Measurements from ENCODE around the gene HOXB3.

The HOXB3 gene

GRCh38 chr17:48586355-48587258 is 3.4 kb downstream of the HOXB3 start:
- DNase-seq (ENCODE audit: low spot score) = no peak

GRCh38 chr17:48584223-48584741 is 5.8 kb downstream of the HOXB3 start:
- DNase-seq (ENCODE audit: low spot score) = no peak

DNA sequence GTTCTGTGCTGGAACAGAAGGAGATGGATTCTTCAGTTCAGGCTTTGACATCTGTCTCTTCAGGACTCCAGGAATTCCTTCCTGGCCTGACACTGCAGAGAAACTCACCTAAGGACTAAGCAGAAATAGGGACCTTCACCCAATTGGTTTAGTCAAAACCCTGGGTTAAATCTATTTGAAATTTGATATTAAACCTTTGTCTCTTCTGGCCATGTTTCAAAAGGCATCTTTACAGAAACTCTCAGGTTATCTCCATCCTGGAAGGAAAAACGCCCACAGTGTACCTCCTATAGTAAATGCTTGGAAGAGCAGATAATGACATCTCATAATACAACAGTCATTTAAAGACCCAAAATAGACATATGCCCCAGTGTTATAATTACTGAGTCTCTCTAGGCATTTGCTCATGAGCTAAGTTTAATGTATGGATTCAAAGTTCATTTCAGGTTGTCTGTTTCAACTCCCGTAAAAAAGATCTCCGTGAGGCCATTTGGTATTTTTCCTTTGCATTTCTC is 6.3 kb downstream of the HOXB3 start:
- DNase-seq (ENCODE audit: low spot score) = no peak

DNA sequence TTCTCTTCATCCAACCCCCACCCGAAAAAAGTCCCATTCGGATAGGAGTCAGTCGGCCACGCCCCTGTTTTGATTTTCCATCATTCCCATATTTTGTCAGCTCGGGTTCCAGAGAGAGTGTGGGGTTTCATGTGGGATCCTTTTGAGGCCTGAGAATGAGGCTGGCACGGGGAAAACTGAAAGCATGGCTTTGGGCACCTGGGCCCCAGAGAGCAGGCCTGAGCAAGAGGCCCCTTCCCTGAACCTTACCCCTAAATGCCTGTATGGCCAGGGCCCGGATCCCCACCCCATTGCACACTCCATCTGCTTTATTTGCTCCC is 7.3 kb downstream of the HOXB3 start:
- no peak for DNase-seq (ENCODE audit: low spot score)

DNA sequence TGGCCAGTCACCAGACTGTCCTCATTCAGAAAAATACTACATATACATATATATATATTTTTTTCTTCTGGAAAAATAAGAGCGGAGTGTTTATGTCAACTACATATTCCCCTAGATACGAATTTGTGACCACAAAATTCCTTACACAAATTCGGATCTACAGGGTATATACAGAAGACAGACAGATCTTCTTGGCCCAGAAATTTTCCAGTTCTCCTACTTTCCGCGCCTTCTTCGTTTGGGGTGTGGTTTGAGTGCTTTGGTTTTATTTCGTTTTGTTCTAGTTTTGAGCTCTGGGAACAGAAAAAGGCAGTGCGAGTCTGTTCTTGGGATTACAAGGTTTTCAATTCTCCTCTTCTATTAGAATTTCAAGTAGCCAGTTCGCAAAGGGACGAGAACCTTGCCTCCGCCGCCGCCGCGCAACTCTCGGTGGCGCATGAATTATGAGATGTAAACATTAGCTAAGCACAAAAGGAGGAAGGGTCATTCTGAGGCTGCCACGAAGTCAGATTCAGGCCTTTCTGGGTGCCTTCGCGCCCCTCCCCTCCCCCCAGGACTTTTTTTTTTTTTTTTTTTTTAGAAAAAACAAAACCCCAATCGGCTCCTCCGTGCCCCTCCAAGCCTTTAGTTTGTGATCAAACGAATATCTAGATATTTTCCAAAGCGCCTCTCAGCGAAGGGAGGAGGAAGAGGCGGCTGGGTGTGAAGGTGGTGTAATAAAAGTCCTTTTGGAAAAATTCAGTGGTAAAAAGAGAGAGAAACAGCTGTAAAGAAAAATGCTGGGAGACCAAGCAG is 10.1 kb downstream of the HOXB3 start:
- DNase-seq (ENCODE audit: low spot score) = no peak

DNA sequence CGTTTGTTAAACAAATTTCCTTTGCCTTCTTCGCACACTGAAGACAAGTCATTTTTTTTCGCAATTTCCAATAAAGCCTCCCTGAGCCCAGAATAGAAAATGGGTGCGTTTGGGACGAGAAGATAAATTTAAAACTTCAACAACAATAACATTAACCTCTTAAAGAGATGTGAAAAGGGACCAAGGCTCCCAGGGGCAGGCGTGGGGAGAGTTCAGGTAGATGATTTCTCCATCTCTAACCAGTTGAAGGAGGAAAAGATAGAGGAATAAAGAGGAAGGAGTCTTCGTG is 10.6 kb downstream of the HOXB3 start:
- no peak for DNase-seq (ENCODE audit: low spot score)

- no peak for DNase-seq (ENCODE audit: low spot score)
Measured at GRCh38 chr17:48578616-48579470, 11.2 kb downstream of the HOXB3 start.

GRCh38 chr17:48577946-48578615 is 12.0 kb downstream of the HOXB3 start, which contains the start of gene HOXB4:
HOXB4 (minus strand) TSS chr17:48578350; CDS start chr17:48578319, 31 bp downstream.
- DNase-seq (ENCODE audit: low spot score) = no peak

DNA sequence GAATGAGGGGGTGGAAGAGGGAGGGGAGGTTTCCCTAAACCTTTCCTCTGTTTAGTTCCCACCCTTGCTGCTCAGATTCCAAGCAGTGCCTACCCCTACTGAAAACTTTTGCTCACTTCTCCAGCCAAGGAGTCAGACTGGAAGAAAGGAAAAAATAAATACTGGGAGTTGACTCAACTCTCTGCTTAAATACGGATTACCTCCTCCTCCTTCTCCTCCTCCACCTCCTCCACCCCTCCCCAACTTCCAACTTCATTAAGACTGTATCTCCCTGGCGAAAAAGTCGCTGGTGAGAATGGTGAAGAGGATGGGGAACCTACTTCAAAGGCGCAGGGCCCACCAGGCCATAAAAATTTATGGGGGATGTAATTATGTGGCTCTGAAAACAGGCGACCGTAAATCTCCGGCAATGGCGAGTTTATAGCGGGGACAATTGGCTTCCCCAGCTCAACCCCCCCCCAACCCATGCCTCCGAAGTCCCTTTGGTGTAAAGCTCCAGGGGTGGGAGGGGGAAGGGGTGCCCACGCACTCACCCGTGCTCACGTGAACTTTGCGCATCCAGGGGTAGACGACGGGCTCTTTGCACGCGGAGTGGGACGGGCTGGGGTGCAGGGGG is 12.6 kb downstream of the HOXB3 start:
- no peak for DNase-seq (ENCODE audit: low spot score)

- DNase-seq (ENCODE audit: low spot score) = no peak
Measured at GRCh38 chr17:48576479-48577309, 13.3 kb downstream of the HOXB3 start.

DNA sequence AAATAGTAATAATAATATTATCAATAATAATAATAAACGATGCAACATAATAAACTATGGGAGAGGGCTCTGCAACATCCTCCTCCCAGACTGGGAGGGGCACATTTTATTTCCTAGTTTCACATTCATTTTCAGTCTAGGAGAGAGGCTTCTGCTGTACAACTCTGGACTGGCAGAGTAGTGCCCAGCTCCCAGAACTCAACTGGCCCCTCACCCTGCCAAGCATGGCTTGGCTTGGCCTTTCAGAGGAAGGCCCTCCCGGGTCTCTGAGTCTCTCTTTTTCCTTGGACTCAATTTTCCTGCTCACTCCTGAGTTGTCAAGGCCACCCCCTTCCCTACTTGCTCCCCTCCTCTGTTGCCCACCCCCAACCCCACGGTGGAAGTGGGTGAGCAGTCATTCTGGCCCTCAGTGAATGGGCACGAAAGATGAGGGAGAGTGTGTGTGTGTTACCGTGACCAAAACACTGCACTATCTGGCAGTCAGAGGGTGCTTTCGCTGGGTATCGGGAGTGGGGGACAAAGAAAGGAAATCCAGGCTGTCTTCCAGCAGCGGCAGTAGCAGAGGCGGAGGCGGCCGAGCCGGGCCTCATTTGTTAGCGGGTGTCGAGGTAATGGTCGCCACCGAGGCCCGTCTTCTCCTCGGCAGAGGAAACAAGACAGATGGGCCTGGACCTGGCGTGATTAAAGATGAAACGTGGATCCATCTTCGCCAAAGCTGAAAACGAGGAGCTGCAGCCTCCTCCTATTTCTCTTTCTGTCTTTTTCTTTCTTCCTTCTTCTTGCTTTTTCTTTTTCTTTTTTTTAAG is 14.2 kb downstream of the HOXB3 start:
- no peak for DNase-seq (ENCODE audit: low spot score)

DNA sequence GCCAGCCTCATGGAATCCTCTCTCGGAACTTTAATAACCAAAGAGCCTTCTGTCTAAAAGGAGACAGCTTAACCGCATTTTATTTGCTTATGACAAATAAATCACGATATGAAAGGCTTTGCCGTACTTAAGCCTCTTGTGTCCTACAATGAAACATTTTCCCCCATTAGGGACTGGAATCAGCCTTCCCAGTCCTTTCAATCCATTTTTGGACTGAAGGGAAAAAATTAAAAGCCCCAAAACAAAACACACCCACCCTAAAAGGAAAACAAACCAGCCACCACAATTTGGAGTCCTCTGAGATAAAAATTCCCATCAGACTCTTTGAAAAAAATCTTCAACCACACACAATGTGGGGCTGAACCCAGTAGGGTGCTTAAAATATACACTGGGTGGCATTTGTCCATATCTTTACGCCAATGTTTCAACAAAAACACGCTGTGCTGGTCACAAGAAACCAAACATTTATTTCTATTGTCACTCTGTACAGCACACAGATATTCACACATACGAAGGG is 14.9 kb downstream of the HOXB3 start:
- DNase-seq (ENCODE audit: low spot score) = no peak

DNA sequence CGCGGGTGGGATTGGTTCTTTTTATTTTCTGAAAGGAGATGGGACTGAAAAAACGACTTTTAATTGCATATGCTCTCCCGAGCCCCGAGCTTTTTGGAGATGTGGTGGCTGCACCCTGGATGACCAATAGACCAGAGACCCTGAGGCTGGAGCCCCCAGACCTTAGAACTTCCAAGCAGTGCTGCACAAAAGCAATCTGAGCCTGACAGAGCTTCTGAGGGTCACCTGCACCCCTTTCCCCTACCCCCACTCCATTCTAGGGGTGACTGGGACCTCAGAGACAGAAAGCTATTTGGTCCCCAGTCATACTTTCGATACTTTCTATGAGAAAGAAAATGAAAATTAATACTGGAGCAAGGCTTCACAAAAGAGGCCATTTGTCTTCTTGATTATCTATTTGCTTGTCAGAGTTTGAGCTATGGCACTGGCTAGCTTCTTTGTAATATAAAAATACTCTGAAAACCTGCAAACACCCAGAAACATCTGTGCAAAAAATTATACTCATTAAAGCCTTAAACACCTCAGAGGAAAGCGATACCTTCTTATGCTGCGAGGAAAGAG is 15.5 kb downstream of the HOXB3 start:
- DNase-seq (ENCODE audit: low spot score) = no peak

DNA sequence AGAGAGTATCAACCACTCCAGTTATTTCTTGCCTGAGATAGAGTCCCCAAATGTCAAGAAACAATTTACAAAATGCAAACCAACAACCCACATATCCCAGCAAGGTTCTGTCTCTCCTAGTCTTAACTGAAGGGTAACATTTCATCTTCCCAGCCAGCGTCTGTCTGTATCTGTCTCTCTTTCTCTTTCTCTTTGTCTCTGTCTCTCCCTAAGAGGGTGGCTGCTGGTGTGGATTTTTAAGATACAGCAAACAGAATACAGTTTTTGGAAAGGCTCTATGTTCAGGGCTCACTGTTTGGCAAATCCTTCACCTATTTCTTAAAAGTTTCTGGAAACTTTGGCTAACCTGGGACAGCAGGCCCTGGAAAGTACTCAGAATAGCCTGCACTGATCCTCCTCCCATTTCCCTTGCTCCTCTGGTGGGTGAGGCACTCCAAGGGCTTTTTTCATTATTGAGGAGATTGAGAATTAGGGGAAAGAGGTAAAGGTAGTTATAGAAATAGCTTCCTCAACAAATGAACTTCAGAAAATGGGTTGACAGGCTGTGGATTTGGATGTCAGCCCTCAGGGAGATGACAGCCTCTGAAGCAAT is 18.1 kb downstream of the HOXB3 start:
- DNase-seq (ENCODE audit: low spot score) = no peak

DNA sequence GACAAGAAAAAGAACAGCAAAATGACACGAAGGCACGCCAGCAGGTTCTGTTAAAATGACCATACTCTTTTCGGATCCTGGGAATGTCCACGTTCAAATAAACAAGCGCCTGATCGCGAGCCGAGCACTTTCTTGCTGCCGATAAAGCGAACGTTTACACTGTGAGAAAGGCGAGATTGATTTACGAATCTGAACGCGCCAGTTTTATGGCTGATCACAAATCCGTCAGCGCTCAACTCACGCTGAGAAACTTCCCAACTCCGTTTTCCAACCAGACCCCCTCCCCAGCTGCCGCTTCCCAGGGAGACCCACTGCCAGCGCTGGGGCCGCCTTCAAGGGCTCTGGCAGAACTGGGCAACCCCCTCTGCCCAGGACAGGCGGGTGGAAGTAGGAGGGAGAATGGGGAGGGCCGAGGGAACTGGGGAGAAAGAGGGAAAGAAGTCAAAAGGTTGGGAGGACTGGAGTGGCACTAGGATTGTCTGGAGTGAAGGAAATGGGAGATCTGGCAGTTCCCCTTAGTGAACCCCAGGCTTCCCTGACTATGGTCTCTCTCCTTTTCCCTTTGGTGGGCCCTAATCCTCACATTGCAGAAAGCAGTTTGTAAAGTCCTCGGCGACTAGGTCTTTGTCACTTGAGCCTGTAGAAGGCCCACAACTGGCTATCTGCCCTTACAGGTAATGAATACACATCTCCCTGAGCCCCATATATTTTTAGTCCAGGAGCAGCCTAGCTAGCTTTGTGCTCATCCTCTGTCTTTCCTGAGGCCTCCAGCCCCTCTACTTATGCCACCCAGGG is 18.8 kb downstream of the HOXB3 start:
- DNase-seq (ENCODE audit: low spot score) = no peak

- DNase-seq (ENCODE audit: low spot score) = no peak
Measured at GRCh38 chr17:48570325-48571023, 19.6 kb downstream of the HOXB3 start.

Data from HuH-7.5 (cell line).